ENCODE data around the gene NAA35. TPM values are rescaled to one million over a fixed set of nuclear protein-coding genes. Genes with fewer than 3 reads are reported as not detected.
"Not testable (repeated sequence)": the region's sequence is repeated elsewhere in the genome, so short reads cannot be mapped to it uniquely, and the experiment has no call there.

Gene NAA35
- total RNA-seq, 1 donor from 2014 or later, result 24.7 TPM

DNA sequence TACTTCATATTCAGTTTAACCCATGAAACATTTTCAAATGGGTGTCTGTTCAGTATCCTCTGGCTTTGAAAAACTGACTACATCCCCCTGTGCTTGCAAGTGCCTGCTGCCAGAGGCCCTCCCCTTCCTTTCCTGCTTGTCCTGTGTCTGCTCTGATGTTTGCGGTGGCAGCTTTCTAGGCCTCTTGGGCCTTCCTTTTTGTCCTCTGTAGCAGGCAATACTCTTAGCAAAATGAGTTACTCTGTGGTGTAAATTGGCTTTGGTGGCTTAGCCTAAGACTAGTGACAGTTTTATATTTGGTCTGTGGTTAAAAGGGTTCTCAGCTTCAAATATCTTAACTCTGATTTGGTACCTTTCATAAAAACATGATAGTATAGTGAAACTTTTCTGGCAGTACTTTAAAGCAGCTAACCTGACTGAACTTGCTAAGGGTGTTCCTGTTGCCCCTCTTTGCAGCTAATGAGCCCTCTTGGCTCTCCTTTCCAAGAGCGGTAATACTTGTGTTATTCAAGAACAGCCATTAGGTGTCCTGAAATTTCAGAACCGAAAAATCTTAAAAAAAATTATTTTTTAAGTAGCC is 81.8 kb downstream of the NAA35 start:
- intact Hi-C loops (cut with micrococcal nuclease), result loop anchor here (10.0 kb wide), 1 partner anchor 82 kb away; no protein-coding TSS in a partner anchor

DNA sequence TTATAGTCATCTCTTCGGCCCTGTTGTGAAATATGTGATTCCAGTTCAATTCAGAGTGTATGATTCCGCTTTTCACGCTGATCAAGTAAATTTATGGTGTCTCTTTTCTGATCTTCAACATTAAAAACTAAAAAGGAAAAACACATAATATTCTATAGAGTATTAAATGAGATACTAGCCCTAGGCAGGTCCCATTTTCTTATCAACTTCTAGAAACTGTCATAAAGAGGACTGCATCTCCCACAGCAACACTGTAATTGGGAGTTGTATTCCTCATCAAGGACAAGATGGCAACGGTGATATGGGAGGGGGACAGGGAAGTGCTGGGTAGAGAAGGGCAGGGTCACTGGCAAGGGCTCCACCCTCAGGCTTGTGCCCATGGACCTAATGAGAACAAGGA is 86.8 kb downstream of the NAA35 start:
- intact Hi-C loops (cut with micrococcal nuclease), result loop anchor here (10.0 kb wide), 1 partner anchor 77 kb away; no protein-coding TSS in a partner anchor

DNA sequence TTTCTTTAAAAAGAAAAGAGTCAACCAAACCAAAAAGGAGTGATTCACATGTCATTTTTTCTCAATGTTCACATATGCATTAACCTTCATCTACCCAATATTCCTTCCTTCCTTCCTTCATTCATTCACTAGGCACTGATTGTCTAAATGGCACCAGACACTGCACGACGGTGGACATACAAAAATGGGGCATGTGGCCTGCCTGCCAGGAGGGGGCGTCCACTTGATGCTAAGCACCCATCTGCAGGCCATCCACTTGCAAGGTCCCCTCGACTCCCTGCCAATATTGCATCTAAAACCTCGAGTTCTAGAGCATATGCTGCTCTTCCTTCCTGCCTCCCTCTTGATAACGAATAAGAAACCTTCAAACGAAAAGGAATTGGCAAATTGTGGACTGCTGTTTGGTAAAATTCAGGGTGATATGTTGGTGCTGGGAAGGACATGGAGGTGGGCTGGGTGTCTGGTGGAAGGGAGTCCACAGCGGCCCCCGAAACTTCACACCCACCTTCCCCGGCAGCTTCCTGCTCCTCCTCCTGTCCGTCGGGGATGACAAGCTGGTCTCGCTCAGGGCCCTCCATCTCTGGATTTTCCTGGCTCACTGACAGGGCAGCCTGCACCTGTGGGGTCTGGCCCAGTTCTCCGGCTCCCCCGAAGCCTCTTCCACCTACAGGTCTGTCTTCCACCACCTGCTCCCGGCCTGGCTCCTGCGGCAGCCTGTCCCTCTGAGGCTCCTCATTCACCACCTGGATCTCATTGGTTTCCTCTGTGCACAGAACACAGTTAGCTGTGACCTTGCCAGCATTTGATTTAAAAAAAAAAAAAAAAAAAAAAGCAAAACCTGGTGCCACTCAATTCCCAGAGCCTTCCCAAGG is 94.2 kb downstream of the NAA35 start:
- intact Hi-C loops (cut with micrococcal nuclease), result no loop called here

DNA sequence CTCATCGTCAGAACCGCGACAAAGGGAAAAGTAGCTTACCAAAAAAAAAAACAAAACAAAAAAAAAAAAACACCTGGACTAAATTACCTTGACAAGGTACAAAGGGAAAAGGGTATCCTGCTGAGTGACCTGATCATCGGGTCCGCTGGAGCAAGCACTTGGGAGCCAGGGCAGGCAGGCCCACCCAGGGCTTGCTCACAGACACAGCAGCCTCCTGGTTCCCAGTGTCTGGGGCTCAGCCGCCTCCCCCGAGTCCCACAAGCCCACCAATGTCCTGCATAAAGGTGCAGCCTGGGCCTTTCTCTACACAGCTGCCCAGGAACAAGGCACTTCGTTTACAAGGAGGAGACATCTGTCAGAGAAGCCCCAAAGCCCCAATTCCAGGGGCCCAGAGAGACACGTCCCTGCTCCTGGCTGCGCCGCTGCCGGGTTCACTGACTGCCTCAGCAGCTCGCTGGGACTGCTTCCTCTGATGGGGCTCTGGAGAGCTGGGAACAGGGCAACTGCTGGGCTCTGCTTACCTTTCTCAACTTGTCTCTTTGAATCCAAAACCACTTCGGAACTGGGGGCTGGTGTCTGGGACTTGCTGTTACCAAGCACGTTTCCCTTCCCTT is 95.0 kb downstream of the NAA35 start:
- intact Hi-C loops (cut with micrococcal nuclease), result no loop called here

- intact Hi-C loops (cut with micrococcal nuclease), result no loop called here
Observed at GRCh38 chr9:86036555-86036954, 95.6 kb downstream of the NAA35 start.

GRCh38 chr9:86039991-86040860 is 99.3 kb downstream of the NAA35 start:
- intact Hi-C loops (cut with micrococcal nuclease), result no loop called here

- intact Hi-C loops (cut with micrococcal nuclease), result no loop called here
Observed at GRCh38 chr9:86040861-86041155, 99.9 kb downstream of the NAA35 start.

GRCh38 chr9:86041311-86041741 is 100.4 kb downstream of the NAA35 start:
- intact Hi-C loops (cut with micrococcal nuclease), result no loop called here

GRCh38 chr9:86042199-86042978 is 101.4 kb downstream of the NAA35 start:
- intact Hi-C loops (cut with micrococcal nuclease), result no loop called here

DNA sequence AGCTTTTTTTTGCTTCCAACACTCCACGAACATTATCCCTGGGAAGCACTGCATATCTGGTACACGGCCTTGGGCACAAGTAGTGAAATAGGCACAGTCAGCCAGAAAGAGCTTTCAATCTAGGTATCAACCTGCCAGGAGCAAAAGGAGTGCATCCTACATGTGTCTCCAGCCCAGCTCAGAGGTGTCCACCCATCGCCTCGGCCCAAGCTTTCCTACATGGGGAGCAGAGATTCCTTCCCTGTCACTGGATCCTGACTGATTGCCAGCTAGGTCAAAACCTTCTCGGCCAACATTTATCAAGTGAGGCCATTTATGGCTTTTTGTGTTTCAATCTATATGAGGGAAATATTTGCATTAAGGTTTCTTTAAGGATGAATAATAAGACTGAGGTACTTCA is 102.6 kb downstream of the NAA35 start:
- intact Hi-C loops (cut with micrococcal nuclease), result no loop called here

GRCh38 chr9:86043999-86044398 is 103.1 kb downstream of the NAA35 start:
- intact Hi-C loops (cut with micrococcal nuclease), result no loop called here

- intact Hi-C loops (cut with micrococcal nuclease), result no loop called here
Observed at GRCh38 chr9:86045654-86046053, 104.7 kb downstream of the NAA35 start.

DNA sequence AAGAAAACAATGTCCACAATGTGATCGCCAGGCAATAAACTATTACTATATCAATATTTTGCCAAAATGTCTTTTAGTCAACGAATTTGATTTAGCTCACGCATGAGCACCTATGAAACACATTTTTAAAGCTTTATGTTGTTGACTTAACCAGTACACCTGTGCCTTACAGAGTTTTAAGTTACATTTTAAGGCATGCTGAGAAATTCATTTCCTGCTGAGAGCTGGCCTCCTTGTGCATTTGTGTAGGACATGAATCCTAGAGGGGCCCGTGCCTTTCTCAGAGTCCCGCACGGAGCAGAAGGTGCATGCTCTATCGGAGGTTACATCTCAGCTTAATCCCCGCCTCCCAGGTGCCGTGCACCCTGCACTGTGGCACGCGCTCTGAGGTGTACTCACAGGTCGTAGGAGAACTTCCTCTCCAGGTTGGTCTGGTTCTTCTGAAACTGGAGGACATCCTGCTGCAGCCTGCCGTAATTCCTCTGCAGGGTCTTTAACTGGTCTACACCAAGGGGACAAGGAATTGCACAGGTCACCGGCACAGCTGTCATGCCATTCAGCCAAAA is 105.2 kb downstream of the NAA35 start:
- intact Hi-C loops (cut with micrococcal nuclease), result no loop called here

DNA sequence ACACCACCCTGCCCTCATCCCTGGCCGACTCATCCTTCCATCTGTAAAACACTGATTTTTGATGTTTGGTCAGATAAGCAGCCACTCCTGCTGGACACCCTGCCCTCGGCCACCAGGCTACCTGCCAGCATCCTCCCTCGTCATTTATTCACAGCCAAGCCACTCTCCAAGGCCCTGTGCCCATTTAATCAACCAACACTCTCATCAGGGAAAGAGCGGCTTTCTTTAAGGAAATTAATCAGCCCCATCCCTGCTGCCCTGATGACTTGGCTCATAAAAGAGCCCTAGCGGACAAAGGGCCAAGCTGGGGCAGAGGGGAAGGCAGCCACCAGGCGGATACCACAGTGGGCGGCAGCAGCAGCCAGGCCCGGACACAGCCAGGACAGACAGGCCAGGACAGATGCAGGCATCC is 106.0 kb downstream of the NAA35 start:
- intact Hi-C loops (cut with micrococcal nuclease), result no loop called here

GRCh38 chr9:86047361-86047760 is 106.4 kb downstream of the NAA35 start:
- intact Hi-C loops (cut with micrococcal nuclease), result no loop called here

GRCh38 chr9:86048018-86048742 is 107.2 kb downstream of the NAA35 start:
- intact Hi-C loops (cut with micrococcal nuclease), result not testable (repeated sequence)

GRCh38 chr9:86052556-86053468 is 111.9 kb downstream of the NAA35 start:
- intact Hi-C loops (cut with micrococcal nuclease), result no loop called here

DNA sequence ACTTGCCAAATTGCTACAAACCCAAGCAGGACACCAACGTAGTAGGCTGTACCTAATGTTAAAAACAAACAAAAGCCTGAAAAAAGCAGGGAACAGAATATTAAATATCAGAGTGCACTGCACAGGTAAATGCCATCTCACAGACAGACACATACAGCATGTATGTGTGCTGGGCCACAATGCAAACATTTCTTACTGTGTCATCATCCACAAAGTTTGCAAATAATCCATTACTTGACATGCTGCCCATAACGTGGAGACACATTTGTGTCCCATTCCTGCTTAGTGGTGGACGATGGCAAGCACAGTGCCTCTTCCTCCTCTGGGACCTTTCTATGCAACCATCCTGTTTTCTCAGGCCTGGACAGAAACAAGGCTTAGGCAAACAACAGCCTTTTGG is 113.7 kb downstream of the NAA35 start:
- intact Hi-C loops (cut with micrococcal nuclease), result no loop called here

GRCh38 chr9:86057491-86057890 is 116.5 kb downstream of the NAA35 start:
- intact Hi-C loops (cut with micrococcal nuclease), result no loop called here

All from T-helper 2 cell treated with Interferon-gamma antibody and Interleukin-4, amounts not matched to agents 100 ng/mL and 5 ng/mL, for 36 hours (primary cell).